NCI-H1417 treated with DMSO at 0.1 percent for 48 hours (cell line): ENCODE results near the gene TBX18.

Experiments used
- DNase-seq: peaks from one replicate; lab custom pipeline; 2025; lab: John Stamatoyannopoulos, UW

Gene TBX18

GRCh38 chr6:84764332-84765049, at the start of gene TBX18:
Gene TBX18, minus strand, starts transcription at chr6:84764598. Its CDS starts 417 bp downstream, at chr6:84764181.
- peak; percentile 88 for DNase-seq

- DNase-seq = no peak
Measured at GRCh38 chr6:84811351-84811750, 47.0 kb upstream of the TBX18 start.

- no peak for DNase-seq
Measured at GRCh38 chr6:84809455-84809854, 45.1 kb upstream of the TBX18 start.

DNA sequence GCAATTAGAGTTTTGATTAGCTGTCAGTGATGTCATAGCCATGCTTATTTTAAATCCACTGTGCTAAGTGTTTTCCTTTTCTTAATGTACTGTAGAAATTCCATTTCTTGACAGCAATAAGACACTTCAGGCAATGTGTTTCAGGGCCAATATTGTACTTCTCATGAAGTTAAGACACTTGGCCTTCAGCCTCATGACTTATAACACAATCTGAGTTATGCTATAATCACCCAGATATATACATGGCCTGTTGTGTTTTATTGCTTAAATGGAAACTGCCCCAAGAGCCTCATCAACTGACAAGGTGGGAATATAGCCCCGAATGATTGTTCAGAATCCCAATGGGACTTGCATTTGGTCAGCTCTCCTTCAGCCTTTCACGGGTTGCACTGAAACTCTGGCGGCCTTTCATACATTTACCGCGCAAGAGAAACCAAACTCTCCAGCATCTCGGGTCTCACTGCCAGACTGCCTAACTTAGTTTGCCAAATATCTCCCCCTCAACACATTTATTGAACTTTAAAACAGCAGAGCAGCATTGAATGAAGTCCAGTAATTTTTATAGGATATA, 44.2 kb upstream of the TBX18 start:
- no peak for DNase-seq

DNA sequence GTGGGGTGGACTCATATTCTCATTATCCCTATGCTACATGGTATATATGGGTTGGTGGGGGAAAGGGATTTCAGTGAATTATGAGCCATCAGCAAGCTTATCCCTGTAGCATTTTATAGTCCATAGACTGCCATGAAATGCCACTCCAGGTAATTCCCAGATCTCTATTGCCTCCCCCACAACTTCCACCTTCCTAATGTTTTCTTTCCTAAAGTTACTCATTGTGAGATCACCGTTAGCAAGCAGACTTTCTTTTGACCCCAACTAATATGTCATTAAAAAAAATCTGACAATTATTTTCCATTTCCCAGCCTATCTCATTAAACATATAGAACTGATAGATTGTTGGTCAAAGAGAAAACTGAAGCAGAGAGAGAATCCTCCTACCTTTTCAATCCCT, 40.7 kb upstream of the TBX18 start:
- DNase-seq = no peak

DNA sequence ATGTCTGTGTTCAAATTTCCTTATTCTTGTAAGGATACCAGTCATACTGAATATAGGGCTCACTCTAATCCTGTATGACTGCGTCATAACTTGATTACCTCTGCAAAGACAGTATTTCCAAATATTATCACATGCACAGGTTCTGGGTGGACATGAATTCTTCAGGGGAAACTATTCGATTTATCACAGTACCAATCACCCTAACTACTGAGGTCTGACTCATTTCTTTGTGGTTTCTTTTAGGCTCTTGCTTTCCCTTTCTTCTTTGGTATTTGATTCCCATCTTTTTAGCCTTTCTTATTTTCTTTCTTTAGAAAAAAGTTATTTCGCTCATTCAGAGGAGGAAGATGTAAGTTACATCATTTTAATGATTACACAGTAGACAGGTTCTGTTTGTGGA, 40.3 kb upstream of the TBX18 start:
- DNase-seq = no peak

- no peak for DNase-seq
Measured at GRCh38 chr6:84801250-84801649, 36.9 kb upstream of the TBX18 start.

DNA sequence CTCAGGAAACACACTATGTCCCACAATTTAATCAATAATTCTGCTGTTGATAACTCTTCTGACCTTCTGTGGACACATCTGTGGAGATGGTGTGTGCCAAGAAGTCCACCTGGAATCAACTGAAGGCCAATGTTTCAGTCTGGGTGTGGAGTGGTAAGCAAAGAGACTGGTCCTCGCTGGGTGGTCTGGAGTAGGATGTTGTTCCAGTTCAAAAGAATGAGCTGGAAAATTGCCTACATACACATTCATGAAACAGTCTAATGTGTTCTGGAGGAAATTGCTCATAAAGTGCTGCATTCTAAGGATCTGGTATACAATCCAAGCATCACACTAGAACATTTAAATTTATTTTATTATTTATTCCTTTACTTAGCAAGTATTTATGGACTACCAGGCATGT, 33.9 kb upstream of the TBX18 start:
- DNase-seq = no peak

DNA sequence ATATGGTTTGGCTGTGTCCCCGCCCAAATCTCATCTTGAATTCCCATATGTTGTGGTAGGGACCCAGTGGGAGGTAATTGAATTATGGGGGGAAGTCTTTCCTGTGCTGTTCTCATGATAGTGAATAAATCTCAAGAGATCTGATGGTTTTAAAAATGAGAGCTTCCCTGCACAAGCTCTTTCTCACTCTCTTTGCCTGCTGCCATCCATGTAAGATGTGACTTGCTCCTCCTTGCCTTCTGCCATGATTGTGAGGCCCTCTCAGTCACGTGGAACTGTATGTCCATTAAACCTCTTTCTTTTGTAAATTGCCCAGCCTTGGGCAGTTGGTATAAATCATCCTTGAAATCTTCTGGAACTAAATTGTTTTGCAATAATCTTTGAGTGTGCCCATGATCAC, 31.9 kb upstream of the TBX18 start:
- DNase-seq = no peak

GRCh38 chr6:84791927-84792326, 27.5 kb upstream of the TBX18 start:
- DNase-seq = no peak

DNA sequence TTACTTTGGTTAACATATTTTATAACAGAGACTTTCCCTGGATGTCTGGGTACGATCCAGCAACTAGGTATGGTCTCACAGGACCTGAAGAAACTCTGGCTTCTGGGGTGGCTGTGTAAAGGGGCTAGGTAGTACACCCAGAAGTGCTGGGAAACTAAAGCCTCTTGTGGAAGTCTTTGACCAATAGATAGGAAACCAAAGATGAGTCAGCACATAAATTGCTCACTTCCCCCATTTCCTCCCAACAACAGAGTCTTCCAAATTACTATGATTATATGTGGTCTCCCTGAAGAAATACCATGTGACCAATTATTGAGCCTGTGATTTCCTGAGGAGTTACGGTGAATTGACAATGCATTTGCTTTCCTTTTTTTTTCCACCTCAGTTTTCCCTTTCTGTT, 26.8 kb upstream of the TBX18 start:
- DNase-seq = no peak

DNA sequence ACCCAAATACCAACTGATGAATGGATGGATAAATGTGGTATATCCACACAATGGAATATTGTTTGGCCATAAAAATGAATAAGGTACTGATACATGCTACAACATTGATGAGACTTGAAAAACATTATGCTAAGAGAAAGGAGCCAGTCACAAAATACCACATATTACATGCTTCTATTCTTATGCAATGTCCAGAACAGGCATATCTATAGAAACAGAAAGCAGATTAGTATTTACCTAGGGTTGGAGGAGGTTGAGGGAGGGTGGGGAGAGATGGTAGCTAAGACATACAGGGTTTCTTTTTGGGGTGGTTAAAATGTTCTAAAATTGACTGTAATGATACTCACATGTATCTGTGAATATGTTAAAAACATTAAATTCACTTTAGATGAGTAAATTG, 24.8 kb upstream of the TBX18 start:
- DNase-seq = no peak

DNA sequence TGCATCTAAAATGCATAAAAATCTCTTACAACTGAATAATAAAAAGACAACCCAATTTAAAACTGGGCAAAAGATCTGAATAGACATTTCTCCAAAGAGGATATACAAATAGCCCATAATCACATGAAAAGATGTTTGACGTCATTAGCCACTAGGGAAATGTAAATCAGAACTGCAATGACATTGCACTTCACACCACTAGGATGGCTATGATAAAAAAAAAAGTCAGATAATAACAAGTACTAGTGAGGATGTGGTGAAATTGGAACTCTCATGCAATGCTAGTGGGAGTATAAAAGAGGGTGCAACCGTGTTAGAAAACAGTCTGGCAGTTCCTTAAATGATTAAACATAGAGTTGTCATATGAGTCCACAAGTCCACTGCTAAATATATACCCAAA, 24.3 kb upstream of the TBX18 start:
- DNase-seq = no peak

- DNase-seq = no peak
Measured at GRCh38 chr6:84785671-84786070, 21.3 kb upstream of the TBX18 start.

DNA sequence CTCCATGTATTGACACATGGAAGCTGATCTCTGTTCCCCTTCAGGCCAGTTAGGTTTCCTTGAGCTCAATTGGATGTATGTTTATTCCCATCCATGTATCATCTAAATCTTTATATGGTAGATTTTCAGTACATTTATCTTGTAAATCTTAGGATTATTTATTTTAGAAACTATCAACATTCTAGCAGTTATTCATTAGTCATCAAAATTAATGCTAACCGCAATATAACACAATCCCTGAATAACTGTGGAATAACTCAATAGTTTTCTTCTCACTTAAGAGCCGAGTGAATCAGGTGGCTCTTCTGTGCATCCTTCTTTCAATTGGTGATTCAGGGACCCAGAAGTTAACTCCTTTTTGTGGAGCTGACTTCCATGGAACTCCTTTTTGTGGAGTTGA, 15.5 kb upstream of the TBX18 start:
- DNase-seq = no peak

- DNase-seq = no peak
Measured at GRCh38 chr6:84779380-84779779, 15.0 kb upstream of the TBX18 start.

DNA sequence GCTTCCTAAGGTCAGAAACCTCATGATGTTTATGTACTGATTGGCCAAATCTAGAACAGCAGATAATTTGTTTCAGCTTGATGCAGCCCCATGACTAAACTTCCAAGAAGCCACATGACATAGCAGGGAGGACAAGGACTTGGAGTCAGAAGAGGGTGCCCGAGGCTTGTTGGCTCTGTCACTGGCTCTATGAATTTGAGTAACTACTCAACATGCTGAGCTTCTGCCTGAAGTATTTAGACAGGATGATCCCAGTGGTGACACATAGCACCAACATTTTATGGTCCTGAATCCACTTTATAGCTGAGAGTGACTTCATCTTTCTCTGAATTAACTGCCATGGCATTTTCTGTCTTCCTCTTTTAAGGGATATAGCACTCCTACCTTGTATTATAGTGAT, 13.5 kb upstream of the TBX18 start:
- DNase-seq = no peak

DNA sequence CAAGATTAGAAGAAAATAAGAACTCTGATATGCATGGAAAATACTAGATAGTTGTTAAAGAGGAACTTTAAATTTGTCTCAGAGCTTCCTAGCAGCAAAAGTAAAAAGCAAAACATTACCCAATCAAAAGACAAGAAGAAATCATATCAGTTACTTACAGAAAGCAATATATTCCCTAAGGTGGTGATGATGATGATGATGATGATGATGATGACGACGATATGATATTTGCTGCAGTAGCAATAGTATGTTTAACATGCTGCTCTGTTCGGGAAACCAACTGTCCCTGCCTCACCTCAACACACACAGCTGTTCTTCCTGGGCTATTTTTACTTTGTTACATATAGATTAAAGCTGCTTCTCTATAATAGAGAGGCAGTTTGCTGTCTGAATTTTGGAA, 12.0 kb upstream of the TBX18 start:
- DNase-seq = no peak

- no peak for DNase-seq
Measured at GRCh38 chr6:84775751-84776150, 11.4 kb upstream of the TBX18 start.

DNA sequence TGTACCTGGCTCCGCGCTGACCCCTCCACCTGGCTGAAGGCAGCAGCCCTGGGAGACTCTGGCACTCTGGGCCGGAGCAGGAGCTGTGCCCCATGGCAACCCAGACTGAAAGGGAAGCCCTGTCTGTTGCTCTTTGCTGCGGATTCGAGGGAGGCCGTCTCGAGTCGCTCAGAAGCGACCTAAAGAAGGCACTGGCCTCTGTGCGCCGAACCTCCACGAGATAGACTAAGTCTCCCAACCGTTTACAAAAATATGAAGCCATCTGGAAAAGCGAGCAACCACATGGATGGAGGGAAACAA, 10.5 kb upstream of the TBX18 start:
- DNase-seq = no peak

GRCh38 chr6:84774157-84774984, 10.0 kb upstream of the TBX18 start:
- DNase-seq = no peak

DNA sequence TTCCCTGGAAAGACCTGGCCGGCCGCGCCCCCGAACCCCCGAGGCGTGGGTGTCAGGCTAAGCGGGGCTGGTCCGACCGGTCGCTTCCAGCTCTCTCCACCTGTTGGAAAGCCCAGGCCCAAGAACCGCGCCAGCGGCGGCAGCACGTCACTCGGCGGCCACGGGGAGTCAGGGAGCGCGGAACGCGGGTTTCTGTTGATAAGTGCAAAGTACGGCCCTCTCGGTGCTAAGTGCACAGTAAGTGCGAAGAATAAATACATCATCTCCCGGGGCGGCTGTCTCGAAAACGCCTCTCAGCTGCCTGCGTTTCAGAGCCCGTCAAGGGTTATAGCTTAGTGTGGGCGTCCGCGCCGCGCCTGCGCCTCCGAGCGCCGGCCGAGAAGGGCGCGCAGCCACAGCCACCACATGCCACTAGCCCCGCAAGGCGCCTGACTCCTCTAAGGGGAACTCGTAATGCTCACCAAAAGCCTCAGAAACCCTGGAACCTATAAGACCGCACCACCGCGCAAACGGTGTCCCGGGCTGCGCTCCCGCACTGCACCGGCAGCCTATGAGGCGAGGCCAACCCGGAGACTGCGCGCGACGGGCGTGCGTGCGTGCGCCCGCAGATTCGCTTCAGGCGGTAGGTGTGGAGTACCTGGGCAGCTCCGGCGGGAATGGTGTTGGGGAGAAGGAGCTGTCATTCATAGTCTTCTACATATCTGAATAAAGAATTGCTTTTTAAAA, 9.2 kb upstream of the TBX18 start:
- DNase-seq = no peak

- no peak for DNase-seq
Measured at GRCh38 chr6:84773133-84773430, 8.7 kb upstream of the TBX18 start.
